ENCODE results near the gene FBXO47.

GRCh38 chr17:38919316-38920078 is 47.7 kb downstream of the FBXO47 start:
- TF ChIP-seq CTCF (IDR thresholded peaks at IDR 0.05 in 2 of 3, conservative IDR thresholded peaks at IDR 0.05 in 1 of 3; ENCODE audit: control insufficient read depth in 2 of 3, extremely low read depth in 1 of 3, insufficient read depth in 1 of 3, low read depth in 3 of 3, low read length in 3 of 3) (no peak), MAX (IDR thresholded peaks at IDR 0.05; ENCODE audit: low read depth, low read length) (no peak), CHD4 (IDR thresholded peaks at IDR 0.05) (no peak), SMARCA5 (IDR thresholded peaks at IDR 0.05) (no peak), EZH2 (IDR thresholded peaks at IDR 0.05; ENCODE audit: borderline replicate concordance, control insufficient read depth, low read depth, low read length) (no peak), ESRRA (IDR thresholded peaks at IDR 0.05; ENCODE audit: low read length) (no peak), NKRF (conservative IDR thresholded peaks at IDR 0.05) (no peak), CHD2 (IDR thresholded peaks at IDR 0.05; ENCODE audit: borderline replicate concordance, low read depth, low read length) (no peak), FOS (IDR thresholded peaks at IDR 0.05; ENCODE audit: borderline replicate concordance, extremely low read depth, insufficient read length) (no peak), CEBPB (IDR thresholded peaks at IDR 0.05; ENCODE audit: borderline replicate concordance in 1 of 2, low read depth in 2 of 2, low read length in 2 of 2) (no peak)
